Activated T-cell treated with anti-CD3 and anti-CD28 coated beads, Interleukin-2, amount 50 U/mL, for 4 hours (primary cell): ENCODE results near the gene DCXR. TPM values are rescaled to one million over a fixed set of nuclear protein-coding genes. Genes with fewer than 3 reads are reported as not detected.

Experiments used
- ATAC-seq, 2 donors: fragments of 200-7000 bp; cut with Tn5 transposase; one replicate each; pipeline ENCODE4 v1.10.0; 2021
- DNase-seq: peaks from one replicate; pipeline ENCODE4 v3.0.0-alpha.2; 2020
- H3K27me3 Mint-ChIP-seq: one replicate; pipeline ENCODE4 v1.8.0; 2021; ENCODE audit warnings: low read depth, mixed read lengths
- H3K36me3 Mint-ChIP-seq: one replicate; pipeline ENCODE4 v1.8.0; 2022; ENCODE audit warnings: mixed read lengths; ENCODE audit not compliant: insufficient read depth
- H3K4me1 Mint-ChIP-seq: one replicate; pipeline ENCODE4 v1.8.0; 2021; ENCODE audit warnings: low read depth, mixed read lengths
- H3K4me3 Mint-ChIP-seq: one replicate; pipeline ENCODE4 v1.8.0; 2021; ENCODE audit warnings: mild to moderate bottlenecking, moderate library complexity, mixed read lengths
- H3K9me3 Mint-ChIP-seq: one replicate; pipeline ENCODE4 v1.8.0; 2021; ENCODE audit warnings: mixed read lengths
- total RNA-seq, 3 donors: library from RNA; stranded (reverse); gene quantifications; one replicate each; pipeline ENCODE4 v1.2.1, GENCODE V29; 2021

DCXR gene
- total RNA-seq, 3 donors from 2014 or later = 74.2 to 88.6 (median 76.9) TPM

DNA sequence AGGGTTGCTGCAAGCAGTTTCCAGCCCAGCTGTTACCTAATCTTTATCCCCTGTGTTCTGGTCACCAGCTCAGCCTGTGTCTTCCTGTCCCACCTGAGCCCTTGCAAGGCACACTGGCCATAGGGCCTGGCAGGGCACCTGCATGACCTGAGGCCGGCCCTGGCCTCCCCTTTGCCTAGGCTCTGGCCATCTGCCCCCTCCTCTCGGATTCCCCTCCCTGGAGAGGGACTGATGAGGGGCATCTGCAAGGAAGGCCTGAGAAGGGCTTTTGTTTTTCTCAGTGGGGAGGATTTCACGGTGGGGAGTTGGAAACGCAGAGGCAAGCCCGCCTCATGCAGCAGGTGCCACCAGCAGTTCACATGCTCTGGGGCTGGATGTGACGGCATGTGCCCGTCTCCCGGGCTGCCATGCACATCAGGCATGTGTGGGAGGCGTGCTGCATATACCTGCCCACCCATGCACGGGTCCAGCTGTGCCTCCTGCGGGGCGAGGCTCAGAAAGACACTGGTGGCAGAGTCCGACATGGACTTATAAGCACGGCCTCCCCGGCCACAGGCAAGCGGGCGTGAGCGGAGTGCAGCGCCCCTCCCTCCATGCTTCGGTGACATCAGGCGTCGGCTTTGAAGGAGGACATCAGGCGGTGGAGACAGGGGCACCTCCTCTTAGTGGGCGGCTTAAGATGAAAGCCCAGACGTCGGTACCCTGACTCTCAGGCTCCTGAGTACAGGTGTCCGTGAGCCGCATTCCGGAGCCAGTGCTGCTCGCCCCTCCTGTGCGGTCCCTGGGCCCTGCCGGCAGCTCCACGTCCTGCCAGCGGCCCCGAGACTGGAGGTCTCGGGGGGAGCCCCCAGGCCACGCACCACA is 43.5 kb downstream of the DCXR start:
- ATAC-seq (no peak), DNase-seq (no peak)
- Mint-ChIP-seq H3K4me3 (no peak overlapping the region), H3K36me3 (peaks cover 4% of the 10 kb centered on the region), H3K9me3 (no peaks in the 10 kb centered on the region), H3K4me1 (peaks cover 2% of the 10 kb centered on the region), H3K27me3 (no peaks in the 10 kb centered on the region)

DNA sequence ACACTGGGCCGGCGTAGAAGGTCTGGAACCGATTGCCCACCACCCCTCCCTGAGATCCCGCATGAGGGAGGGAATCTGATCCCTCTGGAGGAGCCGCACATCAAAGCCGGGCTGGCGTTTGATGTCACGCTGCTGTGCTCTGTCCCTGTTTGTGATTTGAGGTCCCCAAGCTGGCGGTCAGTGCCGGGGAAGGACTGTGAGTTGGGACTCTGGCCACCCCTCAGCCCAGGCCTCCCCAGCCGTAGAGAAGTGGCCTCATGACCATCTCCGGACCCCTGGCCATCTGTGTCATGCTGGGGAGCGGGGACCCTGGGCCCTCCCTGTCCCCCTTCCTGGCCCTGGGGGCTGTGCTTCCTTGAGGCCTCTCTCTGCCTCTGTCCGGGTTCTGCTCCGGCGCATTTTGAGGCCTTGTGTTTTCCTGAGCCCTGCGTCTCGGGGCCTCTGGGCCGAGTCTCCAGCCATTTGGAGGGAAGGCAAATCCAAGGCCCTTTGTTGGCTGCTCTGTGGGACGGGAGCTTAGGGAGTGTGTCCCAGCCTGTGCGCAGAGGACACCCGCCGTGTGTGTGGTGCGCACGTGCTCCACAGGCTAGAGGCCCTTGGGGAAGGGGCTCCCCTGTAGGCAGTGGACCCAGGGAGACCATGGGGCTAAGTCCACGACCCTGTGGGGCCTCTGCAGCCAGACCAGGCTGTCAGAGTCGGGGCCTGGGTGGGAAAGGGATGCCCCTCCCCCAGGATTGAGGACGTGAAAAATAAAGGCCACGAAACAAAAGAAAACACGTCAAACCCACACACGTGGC is 45.0 kb downstream of the DCXR start:
- Mint-ChIP-seq H3K4me1 (peaks cover 2% of the 10 kb centered on the region), H3K36me3 (peaks cover 4% of the 10 kb centered on the region), H3K27me3 (no peaks in the 10 kb centered on the region), H3K9me3 (no peaks in the 10 kb centered on the region), H3K4me3 (no peak overlapping the region)
- no peak for DNase-seq
- no peak for ATAC-seq

DNA sequence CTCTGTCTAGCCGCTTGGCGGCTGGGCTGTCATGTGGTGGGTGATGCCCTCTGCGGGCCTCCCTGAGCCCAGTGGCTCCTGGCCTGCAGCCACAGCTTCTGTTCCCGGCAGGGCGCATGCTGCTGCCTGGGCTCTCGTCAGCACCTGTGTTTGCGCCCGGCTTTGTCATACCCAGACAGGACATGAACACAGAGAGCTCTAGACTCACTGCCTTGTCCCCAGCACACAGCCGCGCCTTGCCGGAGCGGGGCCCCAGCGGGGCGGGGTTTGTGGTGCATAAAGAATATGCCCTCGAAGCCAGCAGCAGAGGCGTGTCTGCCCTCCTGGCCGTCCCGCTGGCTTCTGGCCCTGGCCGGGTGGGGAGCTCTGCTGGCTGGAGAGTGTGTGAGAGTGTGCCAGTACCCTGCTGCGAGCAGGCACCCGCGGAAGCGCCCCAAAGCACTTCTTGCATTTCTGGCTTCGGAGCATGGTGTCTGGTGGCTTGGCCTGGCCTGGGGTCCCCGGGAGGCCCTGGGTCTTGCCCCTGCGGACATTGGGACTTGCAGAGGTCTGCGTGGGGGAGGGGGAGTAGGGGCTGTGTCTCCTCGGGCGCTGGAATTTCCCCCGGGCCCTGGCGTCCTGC is 45.7 kb downstream of the DCXR start:
- ATAC-seq (no peak), DNase-seq (no peak)
- Mint-ChIP-seq H3K4me1 (peaks cover 2% of the 10 kb centered on the region), H3K9me3 (no peaks in the 10 kb centered on the region), H3K36me3 (peaks cover 4% of the 10 kb centered on the region), H3K27me3 (no peaks in the 10 kb centered on the region), H3K4me3 (no peak overlapping the region)

DNA sequence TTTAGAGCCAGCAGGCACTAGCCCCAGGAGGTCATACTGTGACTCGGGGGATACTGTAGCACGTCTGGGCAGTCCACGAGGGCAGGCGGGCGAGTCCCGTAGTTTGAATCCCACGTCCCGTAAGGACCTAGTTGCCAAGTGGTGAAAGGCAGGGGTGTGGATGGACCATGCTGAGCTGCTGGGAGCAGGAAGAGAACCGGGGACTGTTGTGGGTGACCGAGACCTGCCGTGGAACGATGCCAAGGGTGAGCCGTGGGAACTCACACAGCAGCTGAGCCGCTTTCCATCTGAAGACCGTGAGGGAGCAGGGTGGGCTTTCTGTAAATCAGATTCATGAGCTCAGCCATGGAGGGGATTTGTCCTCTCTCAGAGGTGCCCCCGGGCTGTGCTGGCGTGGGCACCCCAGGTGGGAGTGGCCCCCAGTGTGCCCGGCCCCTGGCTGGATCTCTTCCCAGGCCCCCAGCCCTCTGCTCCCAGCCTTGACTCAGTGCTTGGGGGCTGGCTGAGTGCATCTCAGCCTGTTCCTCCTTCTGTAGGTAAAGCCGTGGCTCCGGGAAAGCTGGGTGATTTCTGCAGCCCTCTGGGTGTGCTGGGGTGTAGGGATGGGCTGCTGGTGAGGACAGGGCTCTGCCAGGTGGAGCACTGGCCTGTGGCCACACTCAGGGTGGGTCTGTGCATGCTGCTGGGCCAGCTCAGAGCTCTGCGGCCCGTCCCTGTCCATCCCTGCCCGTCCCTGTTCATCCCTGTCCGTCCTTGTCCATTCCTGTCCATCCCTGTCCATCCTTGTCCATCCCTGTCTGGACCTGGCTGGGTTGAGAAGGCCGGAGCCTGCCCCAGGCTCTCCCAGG is 46.4 kb downstream of the DCXR start:
- peaks cover 2% of the 10 kb centered on the region for H3K4me1 Mint-ChIP-seq
- no peaks in the 10 kb centered on the region for H3K27me3 Mint-ChIP-seq
- ATAC-seq = no peak
- H3K4me3 Mint-ChIP-seq = no peak overlapping the region
- peaks cover 7% of the 10 kb centered on the region for H3K36me3 Mint-ChIP-seq
- DNase-seq = no peak
- no peaks in the 10 kb centered on the region for H3K9me3 Mint-ChIP-seq

DNA sequence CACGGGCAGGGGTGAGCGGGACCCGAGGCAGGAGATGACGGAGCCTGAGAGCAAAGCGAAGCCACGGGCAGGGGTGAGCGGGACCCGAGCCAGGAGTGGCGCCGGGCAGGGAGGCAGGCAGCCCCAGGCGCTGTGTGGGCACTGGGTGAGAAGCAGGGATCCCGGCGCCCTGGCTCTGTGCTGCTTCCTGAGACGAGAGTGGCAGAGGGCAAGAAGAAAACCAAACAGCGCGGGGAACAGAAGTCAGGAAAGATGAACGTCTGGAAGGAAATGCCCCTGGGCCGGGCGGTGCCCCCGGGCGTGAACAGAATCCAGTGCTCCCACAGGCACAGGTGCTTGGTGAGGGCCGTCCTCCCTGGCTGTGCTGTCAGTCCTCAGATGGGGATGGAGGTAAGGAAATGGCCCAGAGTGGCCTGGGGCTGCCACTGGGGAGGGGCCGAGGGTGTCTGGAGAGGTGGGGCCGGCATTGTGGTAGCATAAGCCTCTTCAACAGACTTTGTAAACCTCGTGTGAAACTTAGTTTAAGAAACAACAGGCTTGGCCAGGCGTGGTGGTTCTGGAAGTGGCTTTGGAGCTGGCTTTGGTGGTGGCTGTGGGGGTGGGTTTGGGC is 50.2 kb downstream of the DCXR start:
- H3K4me1 Mint-ChIP-seq = peaks cover 8% of the 10 kb centered on the region
- H3K9me3 Mint-ChIP-seq = no peaks in the 10 kb centered on the region
- H3K36me3 Mint-ChIP-seq = peaks cover 15% of the 10 kb centered on the region
- ATAC-seq (no peak), DNase-seq (no peak)
- no peak overlapping the region for H3K4me3 Mint-ChIP-seq
- H3K27me3 Mint-ChIP-seq = no peaks in the 10 kb centered on the region

DNA sequence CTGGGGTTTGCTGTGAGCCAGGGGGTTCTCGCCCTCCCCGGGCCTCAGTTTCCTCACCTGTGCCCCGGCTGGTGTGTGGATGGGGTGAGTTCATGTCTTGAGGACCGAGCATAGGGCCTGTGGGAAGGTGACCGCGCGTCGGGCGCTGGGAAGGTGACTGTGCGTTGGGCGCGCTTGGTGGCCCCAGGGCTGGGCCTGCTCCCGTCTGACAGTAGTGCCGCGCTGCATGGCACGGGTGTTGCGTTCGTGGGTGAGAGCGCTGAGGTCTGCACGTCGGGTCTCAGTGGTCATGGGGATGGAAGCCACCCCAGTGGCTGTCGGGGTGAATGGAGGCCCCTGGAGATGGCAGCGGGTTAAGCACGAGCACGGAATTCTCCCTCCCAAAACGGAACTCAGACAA is 50.9 kb downstream of the DCXR start:
- H3K36me3 Mint-ChIP-seq = peaks cover 15% of the 10 kb centered on the region
- H3K4me1 Mint-ChIP-seq = peaks cover 8% of the 10 kb centered on the region
- H3K4me3 Mint-ChIP-seq = no peak overlapping the region
- no peaks in the 10 kb centered on the region for H3K9me3 Mint-ChIP-seq
- no peaks in the 10 kb centered on the region for H3K27me3 Mint-ChIP-seq
- DNase-seq (no peak), ATAC-seq (no peak)

Other genes starting within 250 kb of the DCXR start
- not detected for gene GCGR, start 233.5 kb downstream of the DCXR start, total RNA-seq
- 100 to 1,000 TPM; 100 to 112 (median 110) TPM for gene MCRIP1, start 204.4 kb downstream of the DCXR start, total RNA-seq
- not detected for gene PPP1R27, start 202.6 kb downstream of the DCXR start, total RNA-seq
- gene P4HB, start 177.2 kb downstream of the DCXR start, total RNA-seq = 100 to 1,000 TPM; 442 to 487 (median 478) TPM
- 100 to 1,000 TPM; 789 to 858 (median 821) TPM for gene ARHGDIA, start 166.4 kb downstream of the DCXR start, total RNA-seq
- 100 to 1,000 TPM; 321 to 369 (median 324) TPM for gene ALYREF, start 146.1 kb downstream of the DCXR start, total RNA-seq
- gene ANAPC11, start 146.0 kb downstream of the DCXR start, total RNA-seq = 100 to 1,000 TPM; 128 to 157 (median 153) TPM
- under 1 TPM in 2 of 3 donors, not detected in 1; 0.14 to 0.24 TPM for gene NPB, start 135.5 kb downstream of the DCXR start, total RNA-seq
- 10 to 100 TPM; 23.5 to 25.8 (median 25.7) TPM for gene PCYT2, start 126.3 kb downstream of the DCXR start, total RNA-seq
- gene SIRT7, start 119.5 kb downstream of the DCXR start, total RNA-seq = 10 to 100 TPM; 41.1 to 47.2 (median 46.3) TPM
- 10 to 100 TPM; 42.9 to 50.9 (median 43.4) TPM for gene MAFG, start 110.0 kb downstream of the DCXR start, total RNA-seq
- gene PYCR1, start 100.4 kb downstream of the DCXR start, total RNA-seq = 100 to 1,000 TPM; 192 to 199 (median 194) TPM
- not detected for gene MYADML2, start 90.5 kb downstream of the DCXR start, total RNA-seq
- gene NOTUM, start 76.5 kb downstream of the DCXR start, total RNA-seq = under 1 TPM; 0.40 to 0.56 (median 0.41) TPM
- 10 to 100 TPM; 41.4 to 41.9 (median 41.6) TPM for gene ASPSCR1, start 60.1 kb downstream of the DCXR start, total RNA-seq
- 100 to 1,000 TPM; 145 to 189 (median 183) TPM for gene CENPX, start 14.8 kb downstream of the DCXR start, total RNA-seq
- gene LRRC45, start 14.4 kb downstream of the DCXR start, total RNA-seq = 10 to 100 TPM; 19.5 to 31.4 (median 30.8) TPM
- gene RAC3, start 6.0 kb downstream of the DCXR start, total RNA-seq = 1 to 10 TPM; 4.1 to 7.7 (median 4.8) TPM
- gene RFNG, start 14.1 kb upstream of the DCXR start, total RNA-seq = 10 to 100 TPM; 20.3 to 21.5 (median 20.4) TPM
- gene GPS1, start 14.2 kb upstream of the DCXR start, total RNA-seq = 100 to 1,000 TPM; 172 to 183 (median 177) TPM
- 100 to 1,000 TPM; 323 to 369 (median 326) TPM for gene DUS1L, start 28.1 kb upstream of the DCXR start, total RNA-seq
- 100 to 1,000 TPM; 365 to 468 (median 403) TPM for gene FASN, start 60.5 kb upstream of the DCXR start, total RNA-seq
- 10 to 100 TPM; 48.9 to 64.6 (median 60.5) TPM for gene CCDC57, start 175.1 kb upstream of the DCXR start, total RNA-seq
- 10 to 100 TPM; 22.0 to 31.5 (median 26.3) TPM for gene SLC16A3, start 191.3 kb upstream of the DCXR start, total RNA-seq
- 100 to 1,000 TPM; 152 to 170 (median 164) TPM for gene CSNK1D, start 236.0 kb upstream of the DCXR start, total RNA-seq